Mesendoderm (in vitro differentiated cells): Measurements from ENCODE around the gene FHL2.

Source experiments
- DNase-seq: peaks from one replicate; pipeline ENCODE4 v3.0.0; 2013
- H2AK5ac ChIP-seq: 2 replicates; pipeline ENCODE4 v1.6.1; 2013; ENCODE audit warnings: low read length, inconsistent platforms
- H2BK120ac ChIP-seq: 2 replicates; pipeline ENCODE4 v1.6.1; 2013; ENCODE audit warnings: low read depth, mild to moderate bottlenecking, low read length, moderate library complexity, mixed read lengths
- H2BK15ac ChIP-seq: replicated peaks from 2 replicates; pipeline ENCODE4 v1.6.1; 2013; ENCODE audit warnings: low read depth, mild to moderate bottlenecking, moderate library complexity
- H2BK5ac ChIP-seq: 2 replicates; pipeline ENCODE4 v1.6.1; 2013; ENCODE audit warnings: low read length, inconsistent platforms
- H3K18ac ChIP-seq: 2 replicates; pipeline ENCODE4 v1.6.1; 2013; ENCODE audit warnings: mild to moderate bottlenecking, low read length, mixed read lengths
- H3K23ac ChIP-seq: one replicate; pipeline ENCODE4 v1.6.1; 2013; ENCODE audit warnings: low read length
- H3K27ac ChIP-seq: 2 replicates; pipeline ENCODE4 v1.5.1; 2013; ENCODE audit warnings: low read depth, mild to moderate bottlenecking, inconsistent platforms, low read length, moderate library complexity
- H3K27me3 ChIP-seq: 2 replicates; pipeline ENCODE4 v1.6.1; 2013; ENCODE audit warnings: low read length, control low read depth, mild to moderate bottlenecking, inconsistent platforms; ENCODE audit not compliant: insufficient read depth, poor library complexity
- H3K36me3 ChIP-seq: 2 replicates; pipeline ENCODE4 v1.6.1; 2013; ENCODE audit warnings: low read length, inconsistent platforms; ENCODE audit not compliant: control insufficient read depth, insufficient read depth
- H3K4ac ChIP-seq: one replicate; pipeline ENCODE4 v1.6.1; 2013; ENCODE audit warnings: low read depth, mild to moderate bottlenecking, low read length, moderate library complexity
- H3K4me1 ChIP-seq: 2 replicates; pipeline ENCODE4 v1.6.1; 2013; ENCODE audit warnings: low read depth, low read length, inconsistent platforms; ENCODE audit not compliant: control insufficient read depth
- H3K4me2 ChIP-seq: 2 replicates; pipeline ENCODE4 v1.6.1; 2013; ENCODE audit warnings: low read length
- H3K4me3 ChIP-seq: 2 replicates; pipeline ENCODE4 v1.5.1; 2013; ENCODE audit warnings: mild to moderate bottlenecking, low read length
- H3K56ac ChIP-seq: one replicate; pipeline ENCODE4 v1.6.1; 2013; ENCODE audit warnings: low read length
- H3K79me1 ChIP-seq: 2 replicates; pipeline ENCODE4 v1.6.1; 2013; ENCODE audit warnings: low read length, inconsistent platforms
- H3K79me2 ChIP-seq: 2 replicates; pipeline ENCODE4 v1.6.1; 2013; ENCODE audit warnings: mild to moderate bottlenecking, low read length; ENCODE audit not compliant: control insufficient read depth, insufficient read depth
- H3K9ac ChIP-seq: 2 replicates; pipeline ENCODE4 v1.6.1; 2013; ENCODE audit warnings: low read length, inconsistent platforms
- H4K5ac ChIP-seq: one replicate; pipeline ENCODE4 v1.6.1; 2013; ENCODE audit warnings: low read length
- H4K8ac ChIP-seq: one replicate; pipeline ENCODE4 v1.6.1; 2013; ENCODE audit warnings: low read depth, mild to moderate bottlenecking, control low read depth, low read length, moderate library complexity
- WGBS: extraction: QIAGEN DNeasy Blood & Tissue Kit; methylation state at CpG from one replicate; pipeline ENCODE4 v1.1.7; 2013; ENCODE audit warnings: low lambda C conversion rate, missing lambda C conversion rate; ENCODE audit not compliant: insufficient coverage; ENCODE audit errors: extremely low coverage; 5-methylcytosine and 5-hydroxymethylcytosine counted together

FHL2 gene

GRCh38 chr2:105368759-105369408 is 30.0 kb downstream of the FHL2 start:
- no peak overlapping the region for H2BK15ac ChIP-seq
- no peak overlapping the region for H2BK120ac ChIP-seq
- H3K79me1 ChIP-seq, result no peaks in the 10 kb centered on the region
- no peak overlapping the region for H3K23ac ChIP-seq
- H3K4ac ChIP-seq, result no peak overlapping the region
- H3K4me2 ChIP-seq, result no peak overlapping the region
- no peak overlapping the region for H2BK5ac ChIP-seq
- no peak overlapping the region for H3K18ac ChIP-seq
- no peak overlapping the region for H3K9ac ChIP-seq
- H4K8ac ChIP-seq, result no peak overlapping the region
- WGBS, result no CpG with 5 or more reads among the region's 8 CpGs
- DNase-seq, result no peak
- H3K36me3 ChIP-seq, result peaks cover 2% of the 10 kb centered on the region
- H4K5ac ChIP-seq, result no peak overlapping the region
- H3K4me1 ChIP-seq, result no peaks in the 10 kb centered on the region
- no peak overlapping the region for H2AK5ac ChIP-seq
- H3K27me3 ChIP-seq, result no peaks in the 10 kb centered on the region
- no peak overlapping the region for H3K4me3 ChIP-seq
- no peak overlapping the region for H3K56ac ChIP-seq
- no peaks in the 10 kb centered on the region for H3K79me2 ChIP-seq
- no peak overlapping the region for H3K27ac ChIP-seq

GRCh38 chr2:105365206-105365605 is 33.6 kb downstream of the FHL2 start:
- Histone ChIP-seq H3K4me3 (no peak overlapping the region), H4K8ac (no peak overlapping the region), H3K27ac (no peak overlapping the region), H3K56ac (no peak overlapping the region), H2BK5ac (no peak overlapping the region), H3K27me3 (no peaks in the 10 kb centered on the region), H3K4me1 (no peaks in the 10 kb centered on the region), H3K79me1 (no peaks in the 10 kb centered on the region), H2BK15ac (no peak overlapping the region), H2AK5ac (no peak overlapping the region), H3K9ac (no peak overlapping the region), H4K5ac (no peak overlapping the region), H3K23ac (no peak overlapping the region), H3K4me2 (no peak overlapping the region), H3K4ac (no peak overlapping the region), H3K79me2 (no peaks in the 10 kb centered on the region), H3K18ac (no peak overlapping the region), H2BK120ac (no peak overlapping the region), H3K36me3 (peaks cover 4% of the 10 kb centered on the region)
- DNase-seq, result no peak
- WGBS, result no CpG with 5 or more reads among the region's 3 CpGs

GRCh38 chr2:105364436-105365139 is 34.3 kb downstream of the FHL2 start:
- DNase-seq, result no peak
- no peak overlapping the region for H2AK5ac ChIP-seq
- H3K4me2 ChIP-seq, result no peak overlapping the region

GRCh38 chr2:105362862-105363591 is 35.8 kb downstream of the FHL2 start:
- no peak overlapping the region for H3K4ac ChIP-seq
- no peak overlapping the region for H2BK5ac ChIP-seq
- no peaks in the 10 kb centered on the region for H3K27me3 ChIP-seq
- H4K8ac ChIP-seq, result no peak overlapping the region
- no peak overlapping the region for H4K5ac ChIP-seq
- H3K79me2 ChIP-seq, result no peaks in the 10 kb centered on the region
- WGBS, result no CpG with 5 or more reads among the region's 15 CpGs
- H3K36me3 ChIP-seq, result peaks cover 4% of the 10 kb centered on the region
- no peak overlapping the region for H2BK120ac ChIP-seq
- no peak overlapping the region for H2AK5ac ChIP-seq
- DNase-seq, result no peak
- no peak overlapping the region for H3K4me2 ChIP-seq
- no peak overlapping the region for H3K9ac ChIP-seq
- H3K56ac ChIP-seq, result no peak overlapping the region
- H3K4me3 ChIP-seq, result no peak overlapping the region
- no peak overlapping the region for H3K27ac ChIP-seq
- no peak overlapping the region for H3K23ac ChIP-seq
- no peaks in the 10 kb centered on the region for H3K79me1 ChIP-seq
- no peak overlapping the region for H2BK15ac ChIP-seq
- H3K4me1 ChIP-seq, result no peaks in the 10 kb centered on the region
- H3K18ac ChIP-seq, result no peak overlapping the region

More at GRCh38 chr2:105364436-105365139, 34.3 kb downstream of the FHL2 start:
- Histone ChIP-seq H3K56ac (no peak overlapping the region), H3K23ac (no peak overlapping the region), H4K8ac (no peak overlapping the region), H3K36me3 (peaks cover 4% of the 10 kb centered on the region), H3K4me1 (no peaks in the 10 kb centered on the region), H2BK15ac (no peak overlapping the region), H2BK120ac (no peak overlapping the region), H2BK5ac (no peak overlapping the region), H3K9ac (no peak overlapping the region), H3K27ac (no peak overlapping the region), H3K27me3 (no peaks in the 10 kb centered on the region), H3K79me1 (no peaks in the 10 kb centered on the region), H4K5ac (no peak overlapping the region), H3K4me3 (no peak overlapping the region), H3K18ac (no peak overlapping the region), H3K79me2 (no peaks in the 10 kb centered on the region), H3K4ac (no peak overlapping the region)
- WGBS, result no CpG with 5 or more reads among the region's 5 CpGs

- H3K27ac ChIP-seq, result no peak overlapping the region
- H3K4me2 ChIP-seq, result no peak overlapping the region
- no peak for DNase-seq
- H3K27me3 ChIP-seq, result no peaks in the 10 kb centered on the region
- H2BK120ac ChIP-seq, result no peak overlapping the region
- H3K23ac ChIP-seq, result no peak overlapping the region
- no peak overlapping the region for H4K8ac ChIP-seq
- H2BK5ac ChIP-seq, result no peak overlapping the region
- H3K79me2 ChIP-seq, result no peaks in the 10 kb centered on the region
- peaks cover 4% of the 10 kb centered on the region for H3K36me3 ChIP-seq
- no peak overlapping the region for H3K4me3 ChIP-seq
- no CpG with 5 or more reads among the region's 11 CpGs for WGBS
- no peak overlapping the region for H2BK15ac ChIP-seq
- H3K4me1 ChIP-seq, result no peaks in the 10 kb centered on the region
- no peak overlapping the region for H3K9ac ChIP-seq
- H3K18ac ChIP-seq, result no peak overlapping the region
- no peak overlapping the region for H2AK5ac ChIP-seq
- no peaks in the 10 kb centered on the region for H3K79me1 ChIP-seq
- no peak overlapping the region for H3K4ac ChIP-seq
- H4K5ac ChIP-seq, result no peak overlapping the region
- no peak overlapping the region for H3K56ac ChIP-seq
These were observed 37.6 kb downstream of the FHL2 start for GRCh38 chr2:105361102-105361889.
